A549 (cell line): ENCODE results near the gene CAV2. TPM values are rescaled to one million over a fixed set of nuclear protein-coding genes. Genes with fewer than 3 reads are reported as not detected.

ENCODE experiments used
- ATAC-seq, 2 experiments: fragments of 200-7000 bp in 1 of 2; fragments of >200 bp in 1 of 2; cut with Nextera tagmentation in 1 of 2; cut with Tn5 transposase in 1 of 2; 3 replicates each; pipeline versions ENCODE4 v1.8.0 to v1.9.1; 2018 to 2020; ENCODE audit warnings: mild to moderate bottlenecking in 1 of 2, moderate library complexity in 1 of 2
- CTCF ChIA-PET: fragments of 300-600 bp; sonication (Branson Sonifier 250); formaldehyde crosslinking; extraction: SDS; loops from one replicate; lab custom pipeline; 2021; ENCODE audit warnings: antibody characterized with exemption, inconsistent platforms; lab: Yijun Ruan, JAX
- POLR2A ChIA-PET: fragments of 350-600 bp; formaldehyde crosslinking; extraction: SDS; loops from one replicate; lab custom pipeline; 2021; ENCODE audit warnings: antibody characterized with exemption, inconsistent platforms; lab: Yijun Ruan, JAX
- DNase-seq, 2 experiments: peaks; one replicate each; pipeline versions ENCODE4 v3.0.0 to v3.0.0-alpha.2; 2011 to 2016; ENCODE audit warnings: low read depth in 1 of 2, low spot score in 1 of 2
- FAIRE-seq: peaks from 2 replicates; lab custom pipeline; 2011; peaks lifted over from hg19 to GRCh38; lab: Jason Lieb, UNC
- H3K27ac ChIP-seq, 2 experiments: fragments of >200 bp; sonication (Bioruptor Twin); formaldehyde crosslinking; 3 replicates each; pipeline ENCODE4 v1.5.1; 2016 to 2017
- H3K4me1 ChIP-seq: fragments of >200 bp; sonication (Bioruptor Twin); formaldehyde crosslinking; 3 replicates; pipeline ENCODE4 v1.6.1; 2016
- H3K4me2 ChIP-seq: fragments of >200 bp; sonication (Bioruptor Twin); formaldehyde crosslinking; 3 replicates; pipeline ENCODE4 v1.6.1; 2016
- H3K4me3 ChIP-seq: fragments of >200 bp; sonication (Bioruptor Twin); formaldehyde crosslinking; 3 replicates; pipeline ENCODE4 v1.5.1; 2016
- H3K9me3 ChIP-seq: fragments of >200 bp; sonication (Bioruptor Twin); formaldehyde crosslinking; 3 replicates; pipeline ENCODE4 v1.6.1; 2016
- CHD2 ChIP-seq: fragments of 150-350 bp; IDR thresholded peaks from 2 replicates; pipeline ENCODE4 v1.6.1; 2014; ENCODE audit warnings: low read length; ENCODE audit not compliant: partially characterized antibody
- CHD4 ChIP-seq: fragments of 200-600 bp; sonication (generic); IDR thresholded peaks from 2 replicates; pipeline ENCODE4 v1.6.1; 2016; ENCODE audit warnings: antibody characterized with exemption, mild to moderate bottlenecking, borderline replicate concordance
- EHMT2 ChIP-seq: fragments of 200-600 bp; sonication (generic); IDR thresholded peaks from 2 replicates; pipeline ENCODE4 v1.6.1; 2016; ENCODE audit warnings: antibody characterized with exemption, low read depth, mild to moderate bottlenecking, moderate library complexity
- EP300 ChIP-seq, 2 experiments: fragments of >200 bp; sonication (Bioruptor Twin); formaldehyde crosslinking; IDR thresholded peaks; 2 replicates in 1 of 2; 3 replicates in 1 of 2; pipeline ENCODE4 v1.6.1; 2016 to 2017
- FOSL2 ChIP-seq, 2 experiments: fragments of 450-650 bp in 1 of 2; fragments of >200 bp in 1 of 2; sonication (Bioruptor Twin) in 1 of 2; formaldehyde crosslinking; IDR thresholded peaks; 2 replicates each; pipeline versions ENCODE4 v1.5.0 to v1.6.1; 2016 to 2020; ENCODE audit warnings: mild to moderate bottlenecking in 1 of 2, moderate library complexity in 1 of 2
- GATA3 ChIP-seq: IDR thresholded peaks from 2 replicates; pipeline ENCODE4 v1.6.1; 2012; ENCODE audit warnings: borderline replicate concordance
- HEYL ChIP-seq: fragments of 250-450 bp; sonication (Bioruptor Pico); IDR thresholded peaks from 2 replicates; pipeline ENCODE4 v1.8.0; 2021; ENCODE audit warnings: mild to moderate bottlenecking, moderate library complexity
- HOXA7 ChIP-seq: fragments of 250-450 bp; sonication (Bioruptor Pico); IDR thresholded peaks from 2 replicates; pipeline ENCODE4 v1.5.0; 2020; ENCODE audit warnings: mild to moderate bottlenecking, moderate library complexity
- MAZ ChIP-seq: fragments of 150-350 bp; IDR thresholded peaks from 2 replicates; pipeline ENCODE4 v1.6.1; 2014; ENCODE audit warnings: antibody characterized with exemption, low read depth, low read length, borderline replicate concordance
- POLR2AphosphoS2 ChIP-seq: conservative IDR thresholded peaks from 2 replicates; pipeline ENCODE4 v1.6.1; 2012; ENCODE audit warnings: low read length, improper control_type of control experiment, inconsistent platforms
- REST ChIP-seq: fragments of 200-600 bp; sonication (generic); IDR thresholded peaks from 2 replicates; pipeline ENCODE4 v1.6.1; 2016; ENCODE audit warnings: antibody characterized with exemption, mild to moderate bottlenecking, moderate library complexity
- RFX5 ChIP-seq: fragments of 450-650 bp; IDR thresholded peaks from 2 replicates; pipeline ENCODE4 v1.7.1; 2014; ENCODE audit warnings: antibody characterized with exemption, mild to moderate bottlenecking, moderate library complexity
- RNF2 ChIP-seq: fragments of 200-600 bp; sonication (generic); IDR thresholded peaks from 2 replicates; pipeline ENCODE4 v1.6.1; 2016; ENCODE audit warnings: low read depth, mild to moderate bottlenecking, antibody characterized with exemption, moderate library complexity, borderline replicate concordance
- SREBF2 ChIP-seq: fragments of 450-650 bp; IDR thresholded peaks from 2 replicates; pipeline ENCODE4 v1.6.1; 2014; ENCODE audit warnings: mild to moderate bottlenecking, moderate library complexity
- TP53 ChIP-seq: fragments of 250-450 bp; sonication (Bioruptor Pico); IDR thresholded peaks from 2 replicates; pipeline ENCODE4 v1.5.0; 2021; ENCODE audit warnings: mild to moderate bottlenecking, moderate library complexity
- USF2 ChIP-seq: fragments of 450-650 bp; IDR thresholded peaks from 2 replicates; pipeline ENCODE4 v1.6.1; 2014; ENCODE audit warnings: antibody characterized with exemption
- ZC3H11A ChIP-seq: fragments of 450-650 bp; IDR thresholded peaks from 2 replicates; pipeline ENCODE4 v1.6.1; 2014; ENCODE audit warnings: antibody characterized with exemption, mild to moderate bottlenecking
- ZFP36 ChIP-seq: fragments of 450-650 bp; IDR thresholded peaks from 2 replicates; pipeline ENCODE4 v1.6.1; 2014; ENCODE audit warnings: borderline replicate concordance; ENCODE audit not compliant: partially characterized antibody
- ZNF302 ChIP-seq: fragments of 250-450 bp; sonication (Bioruptor Pico); IDR thresholded peaks from 2 replicates; pipeline ENCODE4 v1.9.0; 2021; ENCODE audit warnings: inconsistent platforms, mild to moderate bottlenecking, moderate library complexity
- ZSCAN20 ChIP-seq: fragments of 250-450 bp; sonication (Bioruptor Pico); IDR thresholded peaks from 2 replicates; pipeline ENCODE4 v1.8.0; 2022; ENCODE audit warnings: mild to moderate bottlenecking, moderate library complexity
- WGBS: methylation state at CpG from one replicate; pipeline ENCODE4 v1.1.6; 2017; ENCODE audit errors: missing lambda C conversion rate; 5-methylcytosine and 5-hydroxymethylcytosine counted together
- polyA plus RNA-seq, 4 experiments: library from polyadenylated mRNA; depleted of rRNA in 3 of 4; stranded (reverse); fragments of >200 nt; fragmentation: RNase III in 1 of 4; extraction: RNeasy Plus Mini Kit Qiagen cat#74134 plus additional on column Dnase treatment in 1 of 4; gene quantifications; 2 replicates in 3 of 4; 3 replicates in 1 of 4; pipeline ENCODE4 v1.2.3, GENCODE V29; 2011 to 2017
- TF ChIP-seq, protein P1 (sequence below): fragments of 250-450 bp; sonication (Bioruptor Pico); IDR thresholded peaks from 2 replicates; pipeline ENCODE4 v1.5.0; 2021; ENCODE audit warnings: mild to moderate bottlenecking, moderate library complexity, borderline replicate concordance
- TF ChIP-seq, protein P2 (sequence below): IDR thresholded peaks from 2 replicates; pipeline ENCODE4 v1.6.1; 2012

The CAV2 gene
- polyA plus RNA-seq, 2 of the 4 experiments (the other 2 are of a cell fraction) = 156 to 257 TPM

DNA sequence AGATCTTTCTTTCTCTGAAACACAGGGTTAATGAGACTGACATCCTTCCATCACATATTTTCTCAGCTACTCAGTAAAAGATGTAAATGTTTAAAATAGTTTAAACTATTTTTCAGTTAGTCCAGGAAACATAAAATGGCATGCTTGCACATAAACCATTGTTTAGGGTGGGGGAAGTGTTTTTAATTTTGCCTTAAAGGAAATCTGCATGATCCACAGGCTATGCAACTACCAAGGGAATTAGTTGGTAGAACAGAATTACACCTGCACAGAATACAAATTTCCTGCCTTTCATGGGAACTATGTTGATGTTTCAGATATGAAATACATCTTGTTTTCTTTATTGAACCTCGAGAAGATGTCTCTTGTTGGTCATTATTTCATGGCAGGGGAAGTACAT is 35.9 kb downstream of the CAV2 start:
- Histone ChIP-seq H3K27ac (no peak overlapping the region), H3K4me2 (no peak overlapping the region), H3K4me3 (no peak overlapping the region), H3K4me1 (peaks cover 71% of the 10 kb centered on the region), H3K9me3 (no peaks in the 10 kb centered on the region)
- no peak for ATAC-seq
- DNase-seq = no peak
- no peak for FAIRE-seq
- POLR2A ChIA-PET = interaction anchor here (1.0 kb wide), 1 partner anchor 9 kb away, joined by 4 read pairs; no protein-coding TSS in a partner anchor
- 65% methylated on average over 1 of the region's 1 CpG for WGBS
- no peak for TF ChIP-seq ZFP36
- TF ChIP-seq EHMT2 = no peak
- no peak for TF ChIP-seq SREBF2
- CTCF ChIA-PET = interaction anchor here (1.3 to 9.9 kb wide), 2 partner anchors 9 to 277 kb away, joined by 7 to 73 read pairs; no protein-coding TSS in a partner anchor

DNA sequence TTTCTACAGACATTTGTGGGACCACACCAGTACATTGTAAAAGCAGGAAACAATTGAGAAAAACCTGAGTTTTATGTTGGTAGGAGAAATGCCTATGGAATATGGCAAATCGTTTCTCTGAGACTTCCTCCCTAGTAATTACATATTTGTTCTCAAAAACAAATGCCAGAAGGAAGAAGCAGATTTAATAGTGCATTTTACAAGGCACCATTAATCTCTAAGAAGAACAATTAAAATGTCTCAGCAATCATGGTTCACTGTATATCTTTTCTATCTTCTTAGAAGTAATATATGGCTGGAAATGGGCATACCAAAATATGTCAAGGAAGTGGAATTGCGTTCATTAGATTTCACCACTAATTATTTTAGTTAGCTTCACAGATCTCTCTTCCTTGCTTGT is 38.6 kb downstream of the CAV2 start:
- no peak for ATAC-seq
- Histone ChIP-seq H3K4me1 (peaks cover 72% of the 10 kb centered on the region), H3K9me3 (no peaks in the 10 kb centered on the region), H3K27ac (0 out of 6 replicates have a peak overlapping the region, but pooled peaks of 1 of the 2 experiments have one; percentile 0), H3K4me3 (no peak overlapping the region), H3K4me2 (no peak overlapping the region)
- CTCF ChIA-PET = interaction anchor here (9.9 kb wide), 1 partner anchor 11 kb away, joined by 73 read pairs; no protein-coding TSS in a partner anchor
- no peak for FAIRE-seq
- 62% methylated on average over 2 of the region's 2 CpGs for WGBS
- no peak for TF ChIP-seq HEYL (CRISPR knock-in tag)
- POLR2A ChIA-PET = interaction anchor here (1.0 kb wide), 1 partner anchor 12 kb away, joined by 3 read pairs; no protein-coding TSS in a partner anchor
- no peak for DNase-seq

DNA sequence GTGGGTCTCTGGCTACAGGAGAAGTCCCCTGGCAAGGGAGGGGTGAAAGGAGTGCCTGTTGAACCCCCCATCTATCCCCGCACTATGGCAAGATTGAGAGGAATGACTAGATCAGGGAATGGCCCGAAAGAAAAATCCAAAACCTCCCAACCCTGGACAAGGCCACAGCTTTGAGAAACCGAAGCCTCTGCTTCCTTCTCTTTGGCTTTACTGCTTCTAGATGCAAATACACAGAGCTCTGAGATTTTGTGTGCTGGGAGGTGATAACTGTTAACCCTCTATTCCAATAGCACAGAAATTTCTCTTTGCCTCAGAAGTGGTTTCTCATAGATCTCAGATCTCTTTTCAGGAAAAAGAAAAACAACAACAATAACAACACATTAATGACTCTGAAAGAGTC is 40.3 kb downstream of the CAV2 start:
- 87% methylated on average over 3 of the region's 3 CpGs for WGBS
- peak overlapping the region; percentile 42 for H3K4me2 ChIP-seq
- FAIRE-seq = no peak
- no peak overlapping the region for H3K4me3 ChIP-seq
- CTCF ChIA-PET = interaction anchor here (1.1 to 9.9 kb wide), 3 partner anchors 9 to 281 kb away, joined by 3 to 73 read pairs (median 4); no protein-coding TSS in a partner anchor
- DNase-seq = no peak
- H3K27ac ChIP-seq = peak overlapping the region in 1 of 2 experiments; percentile 30; a peak in 3 of 6 replicates
- no peaks in the 10 kb centered on the region for H3K9me3 ChIP-seq
- TF ChIP-seq EP300 (IDR thresholded peaks at IDR 0.05) = no peak
- no peak for TF ChIP-seq ZSCAN20
- TF ChIP-seq CHD2 = no peak
- TF ChIP-seq HOXA7 (CRISPR knock-in tag) = no peak
- no peak for TF ChIP-seq MAZ
- TF ChIP-seq USF2 = no peak
- 0 out of 2 replicates have a peak, but pooled peaks have one; percentile 65 for TF ChIP-seq POLR2AphosphoS2
- no peak for TF ChIP-seq TP53 (CRISPR knock-in tag)
- H3K4me1 ChIP-seq = peaks cover 71% of the 10 kb centered on the region
- POLR2A ChIA-PET = no interaction called here
- ATAC-seq = no peak

- CTCF ChIA-PET = interaction anchor here (1.4 to 9.9 kb wide), 2 partner anchors 14 to 51 kb away, joined by 3 to 73 read pairs; no protein-coding TSS in a partner anchor
- POLR2A ChIA-PET = interaction anchor here (0.6 kb wide), 1 partner anchor 42 kb away, joined by 4 read pairs; no protein-coding TSS in a partner anchor
- Histone ChIP-seq H3K4me1 (peaks cover 62% of the 10 kb centered on the region), H3K4me2 (peak overlapping the region; percentile 42), H3K4me3 (no peak overlapping the region), H3K9me3 (no peaks in the 10 kb centered on the region), H3K27ac (peak overlapping the region in 1 of 2 experiments; percentile 36; a peak in 3 of 6 replicates)
- DNase-seq (peak in 1 of 2 experiments; percentile 35), FAIRE-seq (no peak), ATAC-seq (peak in 1 of 2 experiments; percentile 44; a peak in 3 of 6 replicates)
- TF ChIP-seq ZNF302 (no peak), FOSL2 (IDR thresholded peaks at IDR 0.05) (no peak), FOSL2 (CRISPR knock-in tag; IDR thresholded peaks at IDR 0.05) (0 out of 2 replicates have a peak, but pooled peaks have one; percentile 49), RNF2 (no peak), CHD4 (no peak), MAZ (no peak), ZSCAN20 (no peak), RFX5 (no peak), ZC3H11A (no peak), GATA3 (peak; percentile 8; the same call in 1 of the 2 replicates), REST (no peak)
- TF ChIP-seq, protein P1, sequence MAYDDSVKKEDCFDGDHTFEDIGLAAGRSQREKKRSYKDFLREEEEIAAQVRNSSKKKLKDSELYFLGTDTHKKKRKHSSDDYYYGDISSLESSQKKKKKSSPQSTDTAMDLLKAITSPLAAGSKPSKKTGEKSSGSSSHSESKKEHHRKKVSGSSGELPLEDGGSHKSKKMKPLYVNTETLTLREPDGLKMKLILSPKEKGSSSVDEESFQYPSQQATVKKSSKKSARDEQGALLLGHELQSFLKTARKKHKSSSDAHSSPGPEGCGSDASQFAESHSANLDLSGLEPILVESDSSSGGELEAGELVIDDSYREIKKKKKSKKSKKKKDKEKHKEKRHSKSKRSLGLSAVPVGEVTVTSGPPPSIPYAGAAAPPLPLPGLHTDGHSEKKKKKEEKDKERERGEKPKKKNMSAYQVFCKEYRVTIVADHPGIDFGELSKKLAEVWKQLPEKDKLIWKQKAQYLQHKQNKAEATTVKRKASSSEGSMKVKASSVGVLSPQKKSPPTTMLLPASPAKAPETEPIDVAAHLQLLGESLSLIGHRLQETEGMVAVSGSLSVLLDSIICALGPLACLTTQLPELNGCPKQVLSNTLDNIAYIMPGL (CRISPR knock-in tag) = no peak
- TF ChIP-seq, protein P2, sequence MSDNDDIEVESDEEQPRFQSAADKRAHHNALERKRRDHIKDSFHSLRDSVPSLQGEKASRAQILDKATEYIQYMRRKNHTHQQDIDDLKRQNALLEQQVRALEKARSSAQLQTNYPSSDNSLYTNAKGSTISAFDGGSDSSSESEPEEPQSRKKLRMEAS = 0 out of 2 replicates have a peak, but pooled peaks have one; percentile 20
Measured at GRCh38 chr7:116540743-116541142, 41.2 kb downstream of the CAV2 start.
